DMS79 treated with DMSO at 0.1 percent for 48 hours (cell line): ENCODE results near the gene SMPX.

Experiments
- DNase-seq: peaks from one replicate; lab custom pipeline; 2025; lab: John Stamatoyannopoulos, UW

SMPX gene

DNA sequence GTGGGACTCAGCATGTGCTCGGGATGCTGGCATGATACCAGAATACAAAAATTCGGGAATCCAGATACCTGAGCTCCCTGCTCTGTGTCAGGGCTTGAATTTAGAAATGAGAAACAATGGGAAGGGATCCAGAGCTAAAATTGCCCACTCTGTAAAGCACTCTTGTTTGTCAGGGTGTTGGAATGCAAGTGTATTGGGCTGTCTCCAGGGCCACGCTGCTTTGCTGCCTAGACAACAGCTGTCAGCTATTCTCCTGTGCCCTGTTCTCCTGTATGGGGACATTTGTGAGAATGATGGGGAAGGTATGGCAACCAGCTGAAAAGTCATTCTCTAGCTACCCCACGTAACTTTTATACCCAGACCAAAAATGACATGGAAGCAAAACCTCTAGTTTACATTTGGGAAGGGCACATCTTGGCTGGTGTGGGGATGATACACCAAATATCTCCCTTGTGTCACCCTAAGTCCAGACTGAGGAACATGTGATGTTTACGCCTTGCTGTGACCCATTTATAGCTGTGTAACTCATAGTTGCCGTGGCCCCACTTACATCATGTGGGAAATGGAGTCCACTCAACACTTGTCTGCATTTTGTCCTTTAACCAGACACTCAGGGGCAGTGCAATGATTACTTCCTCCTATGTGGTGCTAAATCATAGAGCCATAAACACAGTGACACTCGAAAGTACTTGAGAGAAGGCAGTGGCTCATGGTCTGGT, 46.6 kb downstream of the SMPX start:
- DNase-seq = no peak

DNA sequence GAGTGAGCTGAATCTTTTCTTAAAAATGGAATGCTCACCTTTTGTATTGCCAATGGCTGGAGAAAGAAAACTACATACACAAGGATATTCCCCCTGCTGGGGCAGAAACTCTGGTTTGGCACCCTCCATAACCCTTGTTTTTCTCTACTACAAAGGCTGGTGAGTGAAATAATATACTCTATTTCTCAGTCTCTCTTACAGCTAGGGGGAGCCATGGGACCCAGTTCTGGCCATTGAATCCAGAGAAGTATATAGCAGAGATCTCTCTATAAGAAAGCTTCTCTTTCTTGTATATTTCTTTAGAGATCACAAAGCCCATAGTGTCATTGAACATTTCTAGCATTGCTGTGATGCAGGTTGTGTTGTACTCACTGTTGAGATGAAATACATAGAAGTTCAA, 49.8 kb downstream of the SMPX start:
- DNase-seq = no peak

GRCh38 chrX:21705225-21705624, 52.7 kb downstream of the SMPX start:
- no peak for DNase-seq

- DNase-seq = no peak
Measured at GRCh38 chrX:21702725-21703124, 55.2 kb downstream of the SMPX start.

DNA sequence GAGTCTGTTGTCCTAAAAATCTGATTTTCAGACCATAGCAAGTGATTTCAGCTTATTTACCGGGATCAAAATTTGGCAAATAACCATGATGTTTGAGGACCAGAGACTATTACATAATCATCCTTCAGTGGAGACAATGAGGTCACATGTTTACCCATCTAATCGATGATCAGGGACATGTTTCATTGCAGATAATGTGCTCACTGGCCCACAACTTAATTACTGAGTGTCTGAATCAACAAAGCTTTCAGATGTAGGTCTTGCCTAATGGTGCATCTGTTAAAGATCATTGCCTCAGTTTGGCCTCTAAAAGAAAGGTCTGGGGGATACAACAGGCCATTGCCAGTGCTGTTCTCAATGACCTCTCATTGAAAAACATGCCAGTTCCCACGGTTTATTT, 56.9 kb downstream of the SMPX start:
- DNase-seq = no peak

GRCh38 chrX:21700275-21700674, 57.6 kb downstream of the SMPX start:
- no peak for DNase-seq

DNA sequence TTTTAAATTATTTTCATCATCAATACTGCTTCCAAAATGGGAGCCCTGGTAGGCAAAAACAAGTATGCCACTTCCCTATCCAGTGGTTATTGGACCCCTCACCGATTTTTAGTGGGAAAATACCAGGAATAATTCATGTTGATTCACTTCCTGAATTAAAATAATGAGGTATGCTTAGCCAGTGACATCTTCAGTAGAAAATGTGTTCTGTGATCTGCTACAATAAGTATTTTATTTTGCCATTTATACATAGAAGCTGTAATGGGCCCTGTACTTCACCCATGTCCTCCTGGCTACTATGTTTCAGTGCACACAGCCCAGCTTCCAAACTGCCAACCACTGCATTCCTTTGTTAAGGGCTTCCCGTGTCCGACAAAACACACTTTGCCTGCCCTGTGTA, 58.8 kb downstream of the SMPX start:
- no peak for DNase-seq

- no peak for DNase-seq
Measured at GRCh38 chrX:21698272-21698671, 59.6 kb downstream of the SMPX start.

DNA sequence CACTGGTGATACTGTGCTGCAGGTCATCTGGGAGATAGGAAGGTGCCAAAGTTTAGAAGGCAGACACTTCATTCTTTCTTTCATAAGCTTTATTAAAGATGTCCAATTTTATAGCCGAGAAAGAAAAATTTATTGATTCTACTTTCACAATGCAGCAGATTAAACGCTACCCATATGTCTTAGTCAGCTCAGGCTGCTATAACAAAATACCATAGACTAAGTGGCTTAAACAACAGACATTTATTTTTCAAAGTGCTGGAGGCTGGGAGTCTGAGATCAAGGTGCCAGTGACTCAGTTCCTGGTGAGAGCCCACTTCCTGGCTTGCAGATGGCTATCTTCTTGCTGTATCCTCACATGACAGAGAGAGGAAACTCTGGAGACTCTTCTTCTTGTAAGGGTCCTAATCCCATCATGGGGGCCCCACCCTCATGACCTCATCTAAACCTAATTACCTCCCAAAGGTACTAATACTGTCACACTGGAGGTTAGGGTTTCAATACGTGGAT, 66.4 kb downstream of the SMPX start:
- DNase-seq = no peak

DNA sequence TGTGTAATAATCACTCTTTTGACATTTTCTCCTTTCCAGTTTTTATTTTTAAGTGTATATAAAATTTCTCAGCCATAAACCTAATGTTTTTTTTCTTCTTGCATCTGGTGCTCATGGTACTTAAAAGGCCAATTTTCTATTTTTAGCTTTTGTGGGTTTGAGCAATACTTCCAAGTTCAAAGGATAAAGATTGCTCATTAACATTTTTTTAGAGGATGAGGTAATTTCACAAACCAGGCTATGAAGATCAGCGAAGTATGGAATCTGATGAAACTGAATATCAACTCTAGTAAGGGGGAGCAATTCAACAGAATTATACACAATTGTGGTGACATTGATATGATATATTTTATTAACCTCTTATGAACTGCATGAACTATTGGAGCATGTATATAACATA, 74.0 kb downstream of the SMPX start:
- no peak for DNase-seq

- no peak for DNase-seq
Measured at GRCh38 chrX:21678048-21678612, 79.8 kb downstream of the SMPX start.

- DNase-seq = no peak
Measured at GRCh38 chrX:21675931-21676330, 82.0 kb downstream of the SMPX start.

GRCh38 chrX:21674430-21675186, 83.3 kb downstream of the SMPX start:
- DNase-seq = no peak

DNA sequence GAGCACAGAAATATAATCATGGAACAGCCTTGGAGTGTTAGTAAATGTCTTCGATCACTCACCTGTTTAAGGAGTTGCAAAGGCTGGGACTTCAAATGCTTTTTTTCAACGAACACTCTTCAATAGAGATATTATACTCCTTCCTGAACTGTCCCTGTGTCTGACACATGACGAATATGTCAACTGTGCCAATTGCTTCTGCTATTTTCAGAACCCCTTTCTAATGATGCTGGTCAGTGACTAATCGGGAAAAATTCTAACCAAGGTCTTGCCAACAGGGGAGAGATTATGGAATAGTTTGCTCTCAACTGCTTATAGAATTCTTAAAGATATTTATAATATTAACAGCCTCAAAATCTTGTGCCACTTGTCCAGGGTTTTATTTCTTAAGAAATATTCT, 91.2 kb downstream of the SMPX start:
- DNase-seq = no peak

- DNase-seq = no peak
Measured at GRCh38 chrX:21666252-21666651, 91.7 kb downstream of the SMPX start.

DNA sequence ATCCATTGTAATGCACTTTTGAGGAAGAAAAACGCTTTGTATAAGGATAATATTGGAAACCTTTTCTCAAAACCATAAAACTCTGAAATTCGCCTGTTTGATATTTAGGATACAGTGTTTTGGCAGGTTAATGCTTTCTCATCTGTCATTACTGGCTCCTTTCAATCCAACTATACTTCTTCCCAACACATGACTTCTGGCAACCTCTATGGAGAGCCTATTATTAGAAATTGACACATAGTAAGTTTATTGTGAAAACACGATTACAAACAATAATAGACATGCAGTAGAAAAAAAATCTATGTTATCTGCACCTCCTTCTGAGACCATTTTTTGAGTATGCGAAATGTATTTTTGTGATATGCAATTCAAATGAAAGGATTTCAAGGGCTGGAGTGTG, 95.2 kb downstream of the SMPX start:
- DNase-seq = no peak

- DNase-seq = no peak
Measured at GRCh38 chrX:21661316-21661715, 96.6 kb downstream of the SMPX start.

- DNase-seq = peak; percentile 5
Measured at GRCh38 chrX:21660156-21660555, 97.8 kb downstream of the SMPX start.

- no peak for DNase-seq
Measured at GRCh38 chrX:21659320-21659719, 98.6 kb downstream of the SMPX start.

GRCh38 chrX:21658746-21659145, 99.2 kb downstream of the SMPX start:
- DNase-seq = no peak

- no peak for DNase-seq
Measured at GRCh38 chrX:21658152-21658737, 99.7 kb downstream of the SMPX start, which contains the start of gene KLHL34. TSS of gene KLHL34 (minus strand) at chrX:21658330. CDS start at chrX:21657788, 542 bp downstream.

- DNase-seq = no peak
Measured at GRCh38 chrX:21657318-21658151, 100.4 kb downstream of the SMPX start.
